Testis (tissue), 2 donors: ENCODE results near the gene HSF4.

Experiments
- POLR2A ChIP-seq: fragments of 450-650 bp; IDR thresholded peaks from one replicate; pipeline ENCODE4 v1.6.1; 2017; ENCODE audit warnings: antibody characterized with exemption, mild to moderate bottlenecking, moderate library complexity
- TF ChIP-seq, protein P1 (sequence below), 3 experiments: fragments of 450-650 bp in 2 of 3; fragments of 200-600 bp in 1 of 3; sonication (generic) in 1 of 3; IDR thresholded peaks; one replicate each; pipeline ENCODE4 v1.5.1; 2016 to 2019; ENCODE audit warnings: antibody characterized with exemption in 3 of 3, mild to moderate bottlenecking in 2 of 3, moderate library complexity in 1 of 3

DNA sequence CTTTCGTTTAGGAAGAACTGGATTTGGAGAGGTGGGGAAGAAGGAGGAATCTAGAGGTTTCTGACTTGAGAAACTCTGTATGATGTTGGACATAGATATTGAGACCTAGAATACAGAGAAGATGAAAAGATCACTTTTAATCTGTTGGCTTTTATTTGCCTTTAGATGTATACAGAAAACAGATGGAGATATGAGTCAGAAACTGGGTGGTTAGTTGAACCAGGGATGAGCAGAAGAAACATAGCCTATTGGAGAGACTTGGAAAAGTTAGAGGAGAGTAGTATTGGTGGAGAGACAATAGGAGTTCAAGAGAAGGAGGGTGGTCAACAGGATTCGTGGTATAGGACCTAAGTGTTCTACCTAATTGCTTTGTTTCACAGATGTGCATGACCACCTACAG, 49.8 kb upstream of the HSF4 start:
- TF ChIP-seq, protein P1, sequence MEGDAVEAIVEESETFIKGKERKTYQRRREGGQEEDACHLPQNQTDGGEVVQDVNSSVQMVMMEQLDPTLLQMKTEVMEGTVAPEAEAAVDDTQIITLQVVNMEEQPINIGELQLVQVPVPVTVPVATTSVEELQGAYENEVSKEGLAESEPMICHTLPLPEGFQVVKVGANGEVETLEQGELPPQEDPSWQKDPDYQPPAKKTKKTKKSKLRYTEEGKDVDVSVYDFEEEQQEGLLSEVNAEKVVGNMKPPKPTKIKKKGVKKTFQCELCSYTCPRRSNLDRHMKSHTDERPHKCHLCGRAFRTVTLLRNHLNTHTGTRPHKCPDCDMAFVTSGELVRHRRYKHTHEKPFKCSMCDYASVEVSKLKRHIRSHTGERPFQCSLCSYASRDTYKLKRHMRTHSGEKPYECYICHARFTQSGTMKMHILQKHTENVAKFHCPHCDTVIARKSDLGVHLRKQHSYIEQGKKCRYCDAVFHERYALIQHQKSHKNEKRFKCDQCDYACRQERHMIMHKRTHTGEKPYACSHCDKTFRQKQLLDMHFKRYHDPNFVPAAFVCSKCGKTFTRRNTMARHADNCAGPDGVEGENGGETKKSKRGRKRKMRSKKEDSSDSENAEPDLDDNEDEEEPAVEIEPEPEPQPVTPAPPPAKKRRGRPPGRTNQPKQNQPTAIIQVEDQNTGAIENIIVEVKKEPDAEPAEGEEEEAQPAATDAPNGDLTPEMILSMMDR (IDR thresholded peaks at IDR 0.05): no peak
- no peak for TF ChIP-seq POLR2A
